ENCODE data around the gene PSMC1. TPM values are rescaled to one million over a fixed set of nuclear protein-coding genes. Genes with fewer than 3 reads are reported as not detected.
A peak's percentile ranks its signal among the peaks of the same experiment; 100 is the strongest.

The PSMC1 gene
- polyA plus RNA-seq, 2 of the 4 experiments (the other 2 are of a cell fraction) = 328 to 336 TPM

DNA sequence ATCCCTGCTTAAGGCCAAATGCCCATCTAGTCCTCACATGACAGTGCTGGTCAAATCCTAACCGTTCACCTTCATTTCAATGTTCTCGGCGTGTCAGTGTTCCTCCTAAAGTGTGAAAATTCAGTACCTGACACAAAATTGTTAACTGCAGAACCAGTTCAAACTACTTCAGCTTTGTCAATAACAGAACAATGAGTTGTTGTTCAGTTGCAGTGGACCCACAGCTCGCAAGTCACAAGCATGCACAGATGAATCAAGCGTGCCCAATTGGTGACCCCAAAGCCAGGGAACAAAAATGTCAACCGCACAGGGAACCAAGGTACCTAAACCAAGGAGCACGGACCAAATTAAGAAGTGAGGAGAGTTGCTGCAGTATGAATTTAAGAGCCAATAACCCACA, 52.2 kb downstream of the PSMC1 start (continued):
- TF ChIP-seq MYC (IDR thresholded peaks at IDR 0.05; ENCODE audit: borderline replicate concordance, low read length) (no peak), RNF2 (IDR thresholded peaks at IDR 0.05; ENCODE audit: borderline replicate concordance, low read depth) (no peak), CBX8 (IDR thresholded peaks at IDR 0.05) (no peak), FOXS1 (CRISPR knock-in tag; IDR thresholded peaks at IDR 0.05) (no peak), MAZ (IDR thresholded peaks at IDR 0.05; ENCODE audit: borderline replicate concordance, low read depth, low read length) (no peak)

DNA sequence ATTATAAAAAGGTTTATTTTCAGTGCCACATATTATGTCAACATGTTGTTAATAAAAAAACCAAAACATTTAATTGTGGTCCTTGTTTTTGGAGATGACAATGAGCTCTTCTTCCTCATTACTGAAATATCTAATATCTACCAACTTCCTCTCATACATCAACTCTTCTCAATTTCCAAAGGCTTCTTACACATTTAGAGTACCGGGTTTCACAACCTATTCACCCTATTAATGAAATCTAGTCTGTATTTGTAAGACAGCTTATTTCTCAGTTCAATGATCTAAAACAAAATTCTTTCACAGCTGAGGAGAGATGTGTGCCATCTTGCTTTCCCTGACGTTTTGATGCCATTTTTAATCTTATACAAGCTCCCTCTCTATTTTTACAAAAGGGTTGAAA, 60.9 kb downstream of the PSMC1 start:
- ATAC-seq = no peak
- POLR2A ChIA-PET = no interaction called here
- no peaks in the 10 kb centered on the region for H3K9me3 ChIP-seq

DNA sequence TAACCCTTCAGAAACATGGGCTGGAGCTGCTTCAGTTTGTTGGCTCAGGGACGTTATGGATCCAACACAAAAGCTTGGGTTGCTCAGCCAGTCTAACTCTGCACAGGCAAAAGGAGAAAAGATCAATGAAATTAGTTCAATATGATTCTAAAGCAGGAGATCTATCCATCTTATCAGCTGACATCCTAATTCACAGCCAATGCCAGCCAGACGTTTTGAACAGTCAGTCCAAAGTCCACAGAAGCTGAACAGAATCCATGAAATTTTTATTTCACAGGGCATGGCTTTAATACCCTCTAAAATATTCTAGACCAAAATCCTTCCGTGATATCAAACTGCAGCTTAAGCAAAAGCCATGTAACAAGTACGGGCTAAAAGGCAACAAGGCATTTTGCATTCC, 61.7 kb downstream of the PSMC1 start:
- Histone ChIP-seq H3K4me3 (no peak overlapping the region), H3K9me3 (no peaks in the 10 kb centered on the region), H3K4me2 (no peak overlapping the region), H3K4me1 (no peaks in the 10 kb centered on the region), H3K27ac (no peak overlapping the region)
- WGBS (ENCODE audit: missing lambda C conversion rate) = 74% methylated on average over 4 of the region's 4 CpGs
- POLR2A ChIA-PET = no interaction called here
- ATAC-seq = no peak
- no peak for TF ChIP-seq RFX5 (IDR thresholded peaks at IDR 0.05)
- no peak for TF ChIP-seq PHF8 (IDR thresholded peaks at IDR 0.05; ENCODE audit: borderline replicate concordance, low read depth)
- TF ChIP-seq HOXB5 (CRISPR knock-in tag; IDR thresholded peaks at IDR 0.05) = no peak
- peak; percentile 12 for TF ChIP-seq MAFK (IDR thresholded peaks at IDR 0.05; ENCODE audit: partially characterized antibody)
- no peak for TF ChIP-seq HEYL (CRISPR knock-in tag; IDR thresholded peaks at IDR 0.05)
- CTCF ChIA-PET = interaction anchor here (0.6 to 2.0 kb wide), 2 partner anchors 17 to 203 kb away, joined by 3 to 8 read pairs; no protein-coding TSS in a partner anchor
- no peak for DNase-seq (ENCODE audit: low read depth in 1 of 2, low spot score in 1 of 2)
- FAIRE-seq = no peak

More for the DNA sequence above, 60.9 kb downstream of the PSMC1 start:
- H3K27ac ChIP-seq = no peak overlapping the region
- H3K4me3 ChIP-seq = no peak overlapping the region
- TF ChIP-seq, protein P1, sequence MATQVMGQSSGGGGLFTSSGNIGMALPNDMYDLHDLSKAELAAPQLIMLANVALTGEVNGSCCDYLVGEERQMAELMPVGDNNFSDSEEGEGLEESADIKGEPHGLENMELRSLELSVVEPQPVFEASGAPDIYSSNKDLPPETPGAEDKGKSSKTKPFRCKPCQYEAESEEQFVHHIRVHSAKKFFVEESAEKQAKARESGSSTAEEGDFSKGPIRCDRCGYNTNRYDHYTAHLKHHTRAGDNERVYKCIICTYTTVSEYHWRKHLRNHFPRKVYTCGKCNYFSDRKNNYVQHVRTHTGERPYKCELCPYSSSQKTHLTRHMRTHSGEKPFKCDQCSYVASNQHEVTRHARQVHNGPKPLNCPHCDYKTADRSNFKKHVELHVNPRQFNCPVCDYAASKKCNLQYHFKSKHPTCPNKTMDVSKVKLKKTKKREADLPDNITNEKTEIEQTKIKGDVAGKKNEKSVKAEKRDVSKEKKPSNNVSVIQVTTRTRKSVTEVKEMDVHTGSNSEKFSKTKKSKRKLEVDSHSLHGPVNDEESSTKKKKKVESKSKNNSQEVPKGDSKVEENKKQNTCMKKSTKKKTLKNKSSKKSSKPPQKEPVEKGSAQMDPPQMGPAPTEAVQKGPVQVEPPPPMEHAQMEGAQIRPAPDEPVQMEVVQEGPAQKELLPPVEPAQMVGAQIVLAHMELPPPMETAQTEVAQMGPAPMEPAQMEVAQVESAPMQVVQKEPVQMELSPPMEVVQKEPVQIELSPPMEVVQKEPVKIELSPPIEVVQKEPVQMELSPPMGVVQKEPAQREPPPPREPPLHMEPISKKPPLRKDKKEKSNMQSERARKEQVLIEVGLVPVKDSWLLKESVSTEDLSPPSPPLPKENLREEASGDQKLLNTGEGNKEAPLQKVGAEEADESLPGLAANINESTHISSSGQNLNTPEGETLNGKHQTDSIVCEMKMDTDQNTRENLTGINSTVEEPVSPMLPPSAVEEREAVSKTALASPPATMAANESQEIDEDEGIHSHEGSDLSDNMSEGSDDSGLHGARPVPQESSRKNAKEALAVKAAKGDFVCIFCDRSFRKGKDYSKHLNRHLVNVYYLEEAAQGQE (IDR thresholded peaks at IDR 0.05) = no peak
- TF ChIP-seq CBX8 (IDR thresholded peaks at IDR 0.05) (no peak), KDM1A (IDR thresholded peaks at IDR 0.05; ENCODE audit: low read depth) (no peak), ZC3H11A (IDR thresholded peaks at IDR 0.05) (no peak), NPAS2 (CRISPR knock-in tag; IDR thresholded peaks at IDR 0.05; ENCODE audit: borderline replicate concordance) (no peak), TP53 (CRISPR knock-in tag; IDR thresholded peaks at IDR 0.05) (no peak), KDM5A (IDR thresholded peaks at IDR 0.05) (no peak), RAD21 (conservative IDR thresholded peaks at IDR 0.05 in 1 of 2, IDR thresholded peaks at IDR 0.05 in 1 of 2) (no peak), JUNB (IDR thresholded peaks at IDR 0.05) (no peak), HEYL (CRISPR knock-in tag; IDR thresholded peaks at IDR 0.05) (no peak), TFCP2L1 (CRISPR knock-in tag; IDR thresholded peaks at IDR 0.05) (no peak)
- TF ChIP-seq, protein P2, sequence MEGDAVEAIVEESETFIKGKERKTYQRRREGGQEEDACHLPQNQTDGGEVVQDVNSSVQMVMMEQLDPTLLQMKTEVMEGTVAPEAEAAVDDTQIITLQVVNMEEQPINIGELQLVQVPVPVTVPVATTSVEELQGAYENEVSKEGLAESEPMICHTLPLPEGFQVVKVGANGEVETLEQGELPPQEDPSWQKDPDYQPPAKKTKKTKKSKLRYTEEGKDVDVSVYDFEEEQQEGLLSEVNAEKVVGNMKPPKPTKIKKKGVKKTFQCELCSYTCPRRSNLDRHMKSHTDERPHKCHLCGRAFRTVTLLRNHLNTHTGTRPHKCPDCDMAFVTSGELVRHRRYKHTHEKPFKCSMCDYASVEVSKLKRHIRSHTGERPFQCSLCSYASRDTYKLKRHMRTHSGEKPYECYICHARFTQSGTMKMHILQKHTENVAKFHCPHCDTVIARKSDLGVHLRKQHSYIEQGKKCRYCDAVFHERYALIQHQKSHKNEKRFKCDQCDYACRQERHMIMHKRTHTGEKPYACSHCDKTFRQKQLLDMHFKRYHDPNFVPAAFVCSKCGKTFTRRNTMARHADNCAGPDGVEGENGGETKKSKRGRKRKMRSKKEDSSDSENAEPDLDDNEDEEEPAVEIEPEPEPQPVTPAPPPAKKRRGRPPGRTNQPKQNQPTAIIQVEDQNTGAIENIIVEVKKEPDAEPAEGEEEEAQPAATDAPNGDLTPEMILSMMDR (IDR thresholded peaks at IDR 0.05) = no peak
- H3K4me1 ChIP-seq = no peaks in the 10 kb centered on the region
- CTCF ChIA-PET = interaction anchor here (0.7 to 2.0 kb wide), 3 partner anchors 16 to 82 kb away, joined by 3 to 8 read pairs (median 4); no protein-coding TSS in a partner anchor
- WGBS (ENCODE audit: missing lambda C conversion rate) = 87% methylated on average over 2 of the region's 2 CpGs
- DNase-seq (ENCODE audit: low read depth in 1 of 2, low spot score in 1 of 2) = no peak
- no peak for FAIRE-seq
- no peak overlapping the region for H3K4me2 ChIP-seq
